Measurements from ENCODE around the gene STRN3.
"Not testable (repeated sequence)": the region's sequence is repeated elsewhere in the genome, so short reads cannot be mapped to it uniquely, and the experiment has no call there.

The STRN3 gene

DNA sequence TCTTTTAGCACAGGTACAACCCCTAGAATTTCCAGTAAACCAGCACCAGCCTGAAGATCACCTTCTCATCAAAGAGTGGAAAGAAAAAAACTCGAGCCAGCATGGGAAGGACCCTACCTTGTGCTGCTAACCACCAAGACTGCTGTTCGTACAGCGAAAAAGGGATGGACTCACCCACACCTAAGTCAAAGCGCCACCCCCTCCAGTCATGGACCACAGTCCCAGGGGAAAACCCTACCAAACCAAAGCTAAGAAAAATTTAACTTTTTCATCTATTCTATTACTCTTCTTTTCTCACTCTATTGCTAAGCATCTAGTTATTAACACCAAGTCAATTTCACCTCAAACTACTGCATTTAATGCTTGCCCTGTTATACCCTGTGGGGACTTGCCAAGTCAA is 56.4 kb downstream of the STRN3 start:
- DNase-seq (ENCODE audit: low read depth), result not testable (repeated sequence)

DNA sequence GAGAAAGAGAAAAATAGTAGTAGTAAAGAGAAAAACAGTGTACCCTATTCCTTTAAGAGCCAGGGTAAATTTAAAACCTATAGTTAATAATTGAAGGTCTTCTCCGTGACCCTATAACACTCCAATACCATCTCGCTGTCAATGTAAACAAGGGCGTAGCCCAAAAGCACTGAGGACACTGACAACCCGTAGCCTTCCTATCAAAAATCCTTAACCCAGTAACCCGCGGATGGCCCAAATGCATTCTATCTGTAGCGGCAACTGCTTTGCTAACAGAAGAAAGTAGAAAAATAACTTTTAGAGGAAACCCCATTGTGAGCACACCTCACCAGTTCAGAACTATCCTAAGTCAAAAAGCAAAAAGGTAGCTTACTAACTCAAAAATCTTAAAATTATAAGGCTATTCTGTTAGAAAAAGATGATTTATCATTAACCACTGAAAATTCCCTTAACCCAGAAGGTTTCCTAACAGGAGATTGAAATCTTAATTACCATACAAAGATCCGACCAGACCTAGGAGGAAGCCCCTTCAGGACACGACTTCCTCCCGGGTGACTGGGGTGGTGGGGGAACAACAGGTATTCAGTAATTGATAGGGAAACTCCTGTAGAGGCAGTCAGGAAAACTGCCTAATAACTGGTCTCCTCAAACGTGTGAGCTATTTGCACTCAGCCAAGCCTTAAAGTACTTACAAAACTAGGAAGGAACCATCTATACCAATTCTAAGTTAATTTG is 58.6 kb downstream of the STRN3 start:
- not testable (repeated sequence) for DNase-seq (ENCODE audit: low read depth)

DNA sequence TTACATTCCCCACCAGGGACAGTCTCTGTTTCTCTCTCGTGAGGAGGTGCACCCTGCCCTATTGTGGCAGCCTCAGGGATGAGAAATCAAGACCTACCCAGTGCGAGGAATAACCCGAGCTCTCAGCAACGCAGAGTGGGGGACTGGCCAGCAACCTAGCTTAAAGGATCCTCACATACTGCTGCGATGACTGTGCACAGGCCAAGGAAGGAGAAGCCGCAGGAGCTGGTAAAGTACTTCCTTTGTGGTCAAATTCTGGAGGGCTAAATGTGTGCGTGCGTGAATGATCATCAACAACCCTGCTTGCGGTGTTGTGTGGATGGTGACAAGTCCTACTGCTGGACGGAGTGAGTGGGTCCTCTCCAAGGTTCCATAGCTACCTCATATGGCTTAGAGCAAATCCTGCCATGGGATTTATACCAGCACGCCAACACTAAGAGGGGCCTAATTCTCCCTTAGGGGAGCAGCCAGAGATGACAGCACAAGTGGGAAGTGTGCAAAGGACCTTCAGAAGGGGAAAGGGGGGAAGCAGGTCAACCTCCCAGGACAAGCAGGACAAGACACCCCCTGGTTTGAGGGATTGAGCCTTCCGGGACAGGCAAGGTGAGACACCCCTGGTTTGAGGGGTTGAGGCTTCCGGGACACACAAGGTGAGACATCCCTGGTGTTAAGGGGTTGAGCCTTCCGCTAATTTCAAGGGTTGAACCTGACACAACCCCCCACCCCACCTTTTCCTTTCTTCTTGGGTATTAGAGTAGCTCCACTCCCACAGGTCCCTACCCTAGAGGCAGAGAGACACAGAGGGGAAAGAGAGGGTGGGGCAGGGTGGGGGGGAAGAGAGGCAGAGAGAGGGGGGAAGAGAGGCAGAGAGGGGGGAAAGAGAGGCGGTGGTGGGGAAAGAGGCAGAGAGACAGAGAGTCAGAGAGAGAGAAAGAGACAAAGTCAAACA is 59.5 kb downstream of the STRN3 start:
- DNase-seq (ENCODE audit: low read depth), result peak; percentile 40

DNA sequence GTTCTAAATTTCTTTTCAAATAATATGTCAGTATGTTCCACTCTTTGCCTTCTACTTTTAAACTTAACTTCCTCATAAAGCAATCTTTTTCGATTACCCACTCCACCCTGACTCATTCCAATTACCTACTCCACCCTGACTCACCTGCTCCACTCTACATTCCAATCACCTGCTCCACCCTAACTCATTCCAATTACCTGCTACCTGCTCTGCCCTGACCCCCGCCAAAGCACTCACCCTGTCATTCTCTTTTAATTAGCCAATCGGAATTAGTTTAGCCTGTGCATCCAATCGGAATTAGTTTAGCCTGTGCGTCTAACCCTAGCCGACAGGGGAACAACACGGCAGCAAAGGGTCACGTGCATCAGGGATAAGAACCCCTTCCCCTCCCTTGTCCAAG is 60.3 kb downstream of the STRN3 start:
- not testable (repeated sequence) for DNase-seq (ENCODE audit: low read depth)

DNA sequence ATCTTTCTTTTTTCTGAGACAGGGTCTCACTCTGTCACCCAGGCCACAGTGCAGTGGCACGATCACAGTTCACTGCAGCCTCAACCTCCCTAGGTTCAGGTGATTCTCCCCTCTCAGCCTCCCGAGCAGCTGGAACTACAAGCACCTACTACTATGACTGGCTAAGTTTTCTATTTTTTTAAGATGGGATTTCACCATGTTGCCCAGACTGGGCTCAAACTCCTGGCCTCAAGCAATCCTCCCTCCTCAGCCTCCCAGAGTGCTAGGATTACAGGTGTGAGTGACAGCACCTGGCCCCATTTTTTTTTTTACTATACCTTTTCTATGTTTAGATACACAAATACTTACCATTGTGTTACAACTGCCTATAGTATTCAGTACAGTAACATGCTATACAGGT is 63.6 kb downstream of the STRN3 start:
- not testable (repeated sequence) for DNase-seq (ENCODE audit: low read depth)

DNA sequence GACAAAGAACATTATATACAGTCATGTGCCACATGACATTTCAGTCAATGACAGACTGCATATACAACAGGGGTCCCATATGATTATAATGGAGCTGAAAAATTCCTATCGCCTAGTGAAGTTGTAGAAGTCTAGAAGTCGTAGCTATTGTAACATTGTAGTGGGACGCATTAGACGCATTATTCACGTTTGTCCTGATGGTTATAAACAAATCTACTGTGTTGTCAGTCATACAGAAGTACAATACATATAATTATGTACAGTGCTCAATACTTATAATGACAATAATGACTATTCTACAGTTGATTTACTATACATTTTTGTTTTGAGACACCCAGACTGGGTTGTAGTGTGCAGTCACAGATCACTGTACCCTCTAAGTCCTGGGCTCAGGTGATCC is 64.8 kb downstream of the STRN3 start:
- no peak for DNase-seq (ENCODE audit: low read depth)

DNA sequence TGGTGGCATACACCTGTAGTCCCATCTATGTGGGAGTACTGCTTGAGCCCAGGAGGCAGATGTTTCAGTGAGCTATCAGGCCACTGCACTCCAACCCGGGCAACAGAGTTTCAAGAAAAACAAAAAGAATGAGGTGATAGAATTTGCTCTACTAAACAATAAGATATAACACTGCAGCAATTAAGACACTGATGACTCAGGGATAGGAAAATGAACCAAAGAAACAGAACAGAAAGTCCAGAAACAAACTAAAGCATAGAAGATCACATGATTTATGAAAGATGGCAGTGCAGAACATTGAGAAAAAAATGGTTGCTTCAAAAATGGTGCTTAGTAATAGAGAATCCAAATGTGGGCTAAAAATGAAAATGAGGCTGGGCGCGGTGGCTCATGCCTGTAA is 66.0 kb downstream of the STRN3 start:
- DNase-seq (ENCODE audit: low read depth), result no peak

DNA sequence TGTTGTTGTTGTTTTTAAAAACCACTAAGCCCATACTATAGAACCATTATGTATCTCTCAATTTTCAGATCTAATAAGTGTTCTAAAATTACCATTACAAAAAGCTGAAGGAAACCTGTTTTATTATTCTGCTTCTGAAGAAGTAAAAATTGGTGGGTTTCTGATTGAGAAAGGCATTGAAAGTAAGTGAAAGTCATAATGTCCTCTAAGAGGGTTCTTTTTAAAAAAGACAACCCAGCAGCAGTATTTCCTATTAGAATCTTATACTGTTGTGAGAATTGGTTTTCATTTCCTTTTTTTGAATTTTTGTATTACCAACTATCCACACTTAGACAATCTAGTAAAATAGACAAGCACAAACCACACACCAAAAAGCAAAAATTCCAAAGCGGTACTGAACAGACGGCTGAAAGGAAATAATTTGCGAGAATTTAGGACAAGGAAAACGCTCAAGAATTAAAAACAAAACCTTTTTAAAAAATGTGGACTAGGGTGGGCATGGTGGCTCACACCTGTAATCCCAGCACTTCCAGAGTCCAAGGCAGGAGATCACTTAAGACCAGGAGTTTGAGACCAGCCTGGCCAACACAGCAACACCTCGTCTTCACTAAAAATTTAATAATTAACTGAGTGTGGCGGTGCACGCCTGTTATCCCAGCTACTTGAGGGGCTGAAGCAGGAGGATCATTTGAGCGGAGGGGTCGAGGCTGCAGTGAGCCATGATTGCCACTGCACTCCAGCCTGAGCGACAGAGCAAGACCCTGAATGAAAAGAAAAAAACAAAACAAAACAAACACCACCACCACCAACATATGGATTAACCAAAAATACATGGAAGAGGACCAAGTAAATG is 67.4 kb downstream of the STRN3 start:
- DNase-seq (ENCODE audit: low read depth), result no peak

DNA sequence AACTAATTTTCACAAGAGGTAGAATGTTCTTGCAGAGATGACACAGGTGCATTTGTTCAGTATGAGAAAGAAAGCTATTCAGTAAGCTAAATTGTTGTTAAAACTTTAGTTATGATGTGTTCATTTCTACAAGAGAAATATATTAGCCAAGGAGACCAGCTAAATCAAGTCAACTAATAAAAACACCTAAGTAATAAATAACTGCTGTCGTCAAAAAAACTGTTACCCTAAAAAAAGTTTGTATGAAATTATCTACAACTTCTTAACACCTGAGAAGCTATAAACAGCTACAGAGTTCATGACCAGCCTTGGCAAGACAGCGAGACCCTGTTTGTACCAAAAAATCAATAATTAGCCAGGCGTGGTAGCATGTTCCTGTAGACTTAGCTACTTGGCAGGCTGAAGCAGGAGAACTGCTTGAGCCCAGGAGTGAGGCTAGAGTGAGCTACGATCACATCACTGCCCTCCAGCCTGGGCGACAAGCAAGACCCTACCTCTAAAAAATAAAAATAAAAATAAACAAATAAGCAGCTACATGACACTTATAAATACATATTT is 68.3 kb downstream of the STRN3 start:
- DNase-seq (ENCODE audit: low read depth), result no peak

DNA sequence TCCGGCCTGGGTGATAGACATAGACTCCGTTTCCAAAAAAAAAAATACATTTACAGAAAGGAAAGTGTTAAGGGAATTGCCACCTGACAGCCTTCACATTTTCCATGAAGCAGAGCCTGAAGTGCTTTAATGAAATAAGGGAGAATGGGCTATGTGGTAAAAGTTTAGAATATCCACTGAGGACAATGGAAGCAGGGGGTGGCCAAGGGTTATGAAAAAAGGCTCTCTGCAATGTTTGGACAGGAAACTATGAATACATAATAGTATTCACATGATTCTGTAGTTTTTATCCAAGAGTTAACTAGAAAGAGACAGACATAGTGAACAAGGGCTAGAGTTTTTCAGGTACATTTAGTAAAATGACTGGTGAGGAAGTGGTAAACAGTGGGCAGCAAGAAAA is 76.5 kb downstream of the STRN3 start:
- no peak for DNase-seq (ENCODE audit: low read depth)

DNA sequence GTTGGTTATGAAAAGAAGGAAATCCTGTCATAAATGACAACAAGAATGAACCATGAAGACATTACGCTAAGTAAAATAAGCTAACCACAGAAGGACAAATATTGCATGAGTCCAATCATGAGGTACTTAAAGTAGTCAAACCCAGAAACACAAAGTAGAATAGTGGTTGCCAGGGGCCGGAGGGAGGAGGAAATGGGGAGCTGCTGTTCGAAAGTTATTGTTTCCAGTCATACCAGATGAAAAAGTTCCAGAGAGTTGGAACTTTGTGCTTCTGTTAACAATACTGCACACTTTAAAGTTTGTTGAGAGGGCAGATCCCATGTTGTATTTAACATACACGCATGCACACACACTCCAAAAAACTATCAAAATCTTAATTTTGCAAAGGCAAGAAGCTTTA is 82.5 kb downstream of the STRN3 start:
- no peak for DNase-seq (ENCODE audit: low read depth)

DNA sequence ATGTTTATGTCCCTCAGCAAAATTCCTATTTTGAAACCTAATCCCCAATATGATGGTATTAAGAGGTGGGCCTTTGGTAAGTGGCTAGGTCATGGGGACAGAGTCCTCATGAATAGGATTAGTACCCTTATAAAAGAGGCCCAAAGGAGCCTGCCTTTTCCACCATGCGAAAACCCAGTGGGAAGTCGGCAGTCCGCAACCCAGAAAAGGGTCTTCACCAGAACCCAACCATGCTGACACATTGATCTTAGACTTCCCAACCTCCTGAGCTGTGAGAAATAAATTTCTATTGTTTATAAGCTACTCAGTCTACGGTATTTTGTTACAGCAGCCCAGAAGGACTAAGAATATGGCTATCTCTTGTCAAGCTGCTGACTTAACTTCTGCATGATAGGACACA is 85.3 kb downstream of the STRN3 start:
- DNase-seq (ENCODE audit: low read depth), result no peak

DNA sequence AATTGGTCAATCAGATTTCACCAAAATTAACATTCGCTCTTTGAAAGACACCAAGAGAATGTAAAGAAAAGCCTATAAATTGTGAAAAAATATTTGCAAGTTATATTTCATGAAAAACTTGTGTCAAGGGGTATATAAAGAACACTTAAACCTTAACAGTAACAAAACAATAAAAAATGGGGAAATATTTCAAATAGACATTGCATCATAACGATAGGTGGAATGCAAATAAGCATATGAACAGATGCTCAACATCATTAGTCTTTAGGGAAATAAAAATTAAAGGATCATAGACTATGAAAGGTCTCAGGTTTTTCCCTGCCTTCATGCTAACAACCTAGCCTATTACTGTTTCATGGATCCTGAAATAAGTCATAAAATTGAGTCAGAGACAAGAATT is 87.6 kb downstream of the STRN3 start:
- no peak for DNase-seq (ENCODE audit: low read depth)

DNA sequence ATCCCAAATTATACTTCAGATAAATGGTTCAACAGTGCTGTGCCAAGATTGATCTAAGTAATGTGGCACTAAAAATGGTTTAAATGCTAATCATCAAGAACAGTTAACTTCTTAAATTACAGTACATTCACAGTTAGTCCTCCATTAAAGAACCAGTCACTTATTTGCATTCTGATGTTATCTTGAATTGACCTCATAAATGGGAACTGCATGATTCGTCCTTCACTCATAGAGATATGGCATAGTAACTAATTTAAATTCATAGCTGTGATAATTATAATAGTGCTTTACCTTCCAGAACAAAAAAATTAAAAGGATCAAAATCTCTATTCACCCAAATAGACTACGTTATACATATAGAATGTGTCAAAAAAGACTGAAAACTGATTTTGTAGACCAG is 90.7 kb downstream of the STRN3 start:
- DNase-seq (ENCODE audit: low read depth), result no peak

DNA sequence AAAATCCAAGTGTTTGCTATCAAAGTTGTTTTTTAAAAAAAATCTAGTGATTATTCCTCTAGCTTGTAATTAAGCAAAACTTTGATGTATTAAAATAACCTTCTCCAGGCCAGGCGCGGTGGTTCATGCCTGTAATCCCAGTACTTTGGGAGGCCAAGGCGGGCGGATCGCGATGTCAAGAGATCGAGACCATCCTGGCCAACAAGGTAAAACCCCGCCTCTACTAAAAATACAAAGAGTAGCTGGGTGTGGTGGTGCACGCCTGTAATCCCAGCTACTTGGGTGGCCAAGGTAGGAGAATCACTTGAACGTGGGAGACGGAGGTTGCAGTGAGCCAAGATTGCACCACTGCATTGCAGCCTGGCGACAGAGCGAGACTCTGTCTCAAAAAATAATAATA is 92.2 kb downstream of the STRN3 start:
- DNase-seq (ENCODE audit: low read depth), result not testable (repeated sequence)

DNA sequence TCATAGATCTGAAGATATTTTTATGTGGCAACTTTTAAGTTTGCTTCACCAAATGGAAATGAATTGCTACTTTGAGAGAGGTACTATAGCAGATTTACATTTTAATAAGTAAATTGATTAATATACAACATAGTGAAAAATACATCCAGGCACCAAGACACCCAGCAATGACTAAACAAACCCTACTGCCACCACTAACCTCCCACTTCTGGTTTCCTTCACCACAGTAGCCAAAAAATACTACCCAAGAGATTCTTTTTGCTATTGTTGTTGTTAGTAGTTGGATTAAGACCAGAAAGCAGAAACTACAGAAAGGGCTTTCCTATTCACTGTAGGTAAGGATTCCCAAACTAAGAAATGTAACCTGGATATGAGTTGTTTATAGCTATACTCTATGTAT is 97.7 kb downstream of the STRN3 start:
- DNase-seq (ENCODE audit: low read depth), result no peak

DNA sequence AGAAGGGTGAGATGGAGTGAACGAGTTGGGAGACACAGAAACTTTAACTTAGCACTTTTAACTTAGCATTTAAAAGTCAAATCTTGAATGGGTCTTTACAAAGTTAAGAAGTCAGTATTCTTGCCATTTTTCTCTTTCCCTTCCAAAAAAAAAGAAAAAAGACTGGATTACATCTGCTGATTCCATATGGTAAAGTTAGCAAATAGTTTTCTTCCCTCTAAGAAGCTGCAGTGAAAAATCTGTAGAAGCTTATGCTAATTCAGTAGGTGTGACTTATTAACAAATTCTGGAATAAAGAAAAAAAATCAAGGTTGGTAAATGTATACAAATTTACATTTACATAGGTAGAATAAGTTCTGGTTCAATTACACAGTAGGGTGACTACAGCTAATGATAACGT is 100.9 kb downstream of the STRN3 start:
- DNase-seq (ENCODE audit: low read depth), result no peak

DNA sequence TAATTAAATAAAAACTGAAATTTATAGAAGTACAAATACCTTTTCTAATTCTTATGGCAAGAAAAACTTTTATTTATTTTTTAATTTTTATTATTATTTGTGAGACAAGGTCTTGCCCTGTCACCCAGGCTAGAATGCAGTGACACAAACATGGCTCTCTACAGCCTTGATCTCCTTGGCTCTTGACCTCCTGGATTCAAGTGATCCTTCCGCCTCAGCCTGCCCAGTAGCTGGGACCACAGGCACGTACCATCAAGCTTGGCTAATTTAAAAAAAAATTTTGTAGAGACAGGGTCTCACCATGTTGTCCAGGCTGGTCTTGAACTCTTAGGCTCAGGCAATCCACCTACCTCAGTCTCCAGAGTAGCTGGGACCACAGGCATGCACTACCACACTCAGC is 104.4 kb downstream of the STRN3 start:
- no peak for DNase-seq (ENCODE audit: low read depth)

DNA sequence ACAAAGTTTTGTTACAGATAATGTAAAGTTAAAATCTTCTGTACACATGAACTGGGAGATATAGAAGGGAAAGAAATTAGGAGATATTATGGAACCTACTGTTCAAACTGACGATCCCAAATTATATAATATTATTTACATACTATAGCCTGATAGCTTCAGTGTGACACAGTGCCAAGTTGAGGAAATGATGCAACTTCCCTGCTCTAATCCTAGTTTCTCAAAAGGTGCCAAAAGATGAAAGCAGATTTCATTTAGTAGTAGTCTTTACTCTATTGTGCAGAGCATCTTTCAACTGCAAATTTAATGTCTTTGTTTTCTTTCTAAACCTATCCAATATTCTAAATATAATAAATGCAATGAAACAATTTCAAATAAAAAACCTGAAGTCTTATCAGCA is 104.9 kb downstream of the STRN3 start:
- peak; percentile 71 for DNase-seq (ENCODE audit: low read depth)

DNA sequence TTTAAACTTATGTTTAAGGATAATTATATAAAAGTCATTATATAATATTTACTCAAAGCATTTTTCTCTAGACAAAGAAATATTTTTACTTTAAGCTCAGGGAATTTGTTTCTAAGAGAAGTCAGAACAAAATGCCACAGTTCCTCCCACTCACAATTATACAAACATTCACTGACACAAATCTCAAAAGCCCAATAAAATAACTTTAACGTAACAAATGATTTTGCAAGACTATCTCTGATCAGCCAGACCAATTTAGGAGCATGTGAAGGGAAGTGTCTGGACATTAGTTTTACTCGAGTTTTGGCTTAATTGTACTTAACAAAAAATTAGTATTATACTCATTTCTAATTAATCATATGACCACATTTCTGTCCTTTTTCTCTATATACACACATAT is 110.6 kb downstream of the STRN3 start:
- peak; percentile 12 for DNase-seq (ENCODE audit: low read depth)

DNA sequence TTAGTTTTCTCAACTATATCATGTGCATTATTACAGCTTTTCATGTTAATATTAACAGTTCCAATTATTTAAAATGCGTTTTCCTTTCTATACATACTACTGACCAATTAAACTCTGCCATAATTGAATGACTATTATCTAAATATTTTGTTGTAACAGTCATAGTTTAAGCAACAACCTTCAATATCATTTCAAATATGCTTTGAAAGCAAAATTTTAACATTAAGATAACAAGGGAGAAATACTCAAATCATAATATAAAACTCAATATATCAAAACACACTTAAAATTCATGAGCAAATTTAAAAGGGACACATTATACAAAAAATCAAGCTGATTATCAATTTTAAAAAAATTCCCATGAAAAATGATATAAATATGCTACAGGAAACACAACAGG is 111.4 kb downstream of the STRN3 start:
- DNase-seq (ENCODE audit: low read depth), result no peak

DNA sequence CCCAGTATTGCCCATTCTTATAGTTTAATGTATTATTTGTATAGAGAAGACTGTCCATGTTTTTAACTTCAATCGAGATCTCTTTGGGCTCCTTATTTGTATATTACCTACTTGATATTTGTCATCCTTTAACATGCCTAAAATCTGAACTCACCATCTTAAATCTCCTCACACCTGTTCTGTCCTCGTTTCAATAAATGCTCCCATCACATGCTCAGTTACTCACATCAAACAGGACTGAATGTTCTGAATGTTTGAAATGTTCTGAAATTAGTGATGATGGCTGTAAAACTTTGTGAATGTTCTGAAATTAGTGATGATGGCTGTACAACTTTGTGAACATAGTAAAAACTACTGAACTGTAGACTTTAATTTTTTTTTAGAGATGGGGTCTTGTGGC is 117.4 kb downstream of the STRN3 start:
- DNase-seq (ENCODE audit: low read depth), result no peak
